T47D (cell line): ENCODE results near the gene BCL11B.

ENCODE experiments used
- DNase-seq, 2 experiments: peaks; one replicate each; pipeline versions ENCODE4 v3.0.0 to v3.0.0-alpha.2; 2011 to 2012; ENCODE audit warnings: low read depth in 1 of 2, low spot score in 1 of 2
- JUND ChIP-seq: IDR thresholded peaks from 2 replicates; pipeline ENCODE4 v1.6.1; 2012; ENCODE audit warnings: low read depth
- in situ Hi-C: cut with HindIII; loops from 2 replicates; pipeline ENCODE4 v1.10.0; 2016; ENCODE audit warnings: low sequenced_read_pairs, low pct_unique_long_range_greater_than_20kb

The BCL11B gene

DNA sequence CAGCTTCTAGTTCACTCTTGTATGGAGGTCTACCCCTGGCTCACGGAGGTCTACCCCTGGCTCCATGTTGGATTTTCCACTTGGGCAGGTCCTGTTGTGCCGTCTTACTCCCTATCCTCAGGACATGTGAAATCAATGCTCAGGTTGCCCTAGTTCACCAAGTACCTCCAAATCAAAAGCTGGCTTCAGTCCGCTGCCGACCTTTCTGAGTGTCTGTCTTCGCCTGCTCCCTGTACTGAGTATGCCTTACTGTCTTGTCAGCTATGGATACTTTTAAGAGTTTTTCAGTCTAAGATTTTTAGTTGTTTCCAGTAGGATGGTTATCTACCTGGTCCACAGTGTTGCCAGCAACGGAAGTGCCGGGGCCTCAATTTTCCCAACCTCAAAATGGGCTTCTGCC, 40.1 kb upstream of the BCL11B start:
- in situ Hi-C loops, result no loop called here
- no peak for TF ChIP-seq JUND
- DNase-seq, result no peak

DNA sequence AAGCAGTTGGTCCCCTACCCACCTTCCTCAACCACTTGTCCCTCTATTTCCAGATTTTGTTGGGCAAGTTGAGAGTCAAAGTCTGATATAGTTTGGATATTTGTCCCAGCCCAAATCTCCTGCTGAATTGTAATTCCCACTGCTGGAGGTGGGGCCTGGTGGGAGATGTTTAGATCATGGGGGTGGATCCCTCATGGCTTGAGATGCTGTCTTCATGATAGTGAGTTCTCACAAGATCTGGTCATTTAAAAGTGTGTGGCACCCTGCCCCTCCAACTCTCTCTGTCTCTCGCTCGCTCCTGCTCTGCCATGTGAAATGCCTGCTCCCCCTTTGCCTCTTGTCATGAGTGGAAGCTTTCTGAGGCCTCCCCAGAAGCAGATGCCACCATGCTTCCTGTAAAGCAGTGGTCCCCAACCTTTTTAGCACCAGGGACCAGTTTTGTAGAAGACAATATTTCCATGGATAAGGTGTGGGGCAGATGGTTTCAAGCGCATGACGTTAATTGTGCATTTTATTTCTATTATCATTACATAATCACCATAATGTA, 37.3 kb upstream of the BCL11B start:
- DNase-seq, result no peak
- no peak for TF ChIP-seq JUND
- in situ Hi-C loops, result no loop called here

DNA sequence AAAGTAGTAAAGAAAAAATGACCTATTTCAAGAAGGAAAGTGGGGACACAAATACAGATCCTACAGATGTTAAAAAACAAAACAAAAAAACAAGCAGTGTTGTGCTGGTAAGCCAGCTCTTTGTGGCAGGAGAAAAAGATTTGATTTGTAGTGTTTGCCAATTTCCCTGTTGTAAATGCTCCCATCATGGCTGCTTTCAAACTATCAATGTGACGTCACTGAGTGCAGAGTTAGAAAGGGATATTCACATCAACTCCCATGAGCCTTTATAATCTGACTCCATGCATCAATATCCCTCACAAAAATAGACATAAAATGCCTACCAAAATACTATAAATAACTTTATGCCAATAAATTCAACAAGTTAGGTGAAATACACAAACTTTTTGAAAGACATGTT, 32.2 kb upstream of the BCL11B start:
- TF ChIP-seq JUND, result no peak
- in situ Hi-C loops, result no loop called here

DNA sequence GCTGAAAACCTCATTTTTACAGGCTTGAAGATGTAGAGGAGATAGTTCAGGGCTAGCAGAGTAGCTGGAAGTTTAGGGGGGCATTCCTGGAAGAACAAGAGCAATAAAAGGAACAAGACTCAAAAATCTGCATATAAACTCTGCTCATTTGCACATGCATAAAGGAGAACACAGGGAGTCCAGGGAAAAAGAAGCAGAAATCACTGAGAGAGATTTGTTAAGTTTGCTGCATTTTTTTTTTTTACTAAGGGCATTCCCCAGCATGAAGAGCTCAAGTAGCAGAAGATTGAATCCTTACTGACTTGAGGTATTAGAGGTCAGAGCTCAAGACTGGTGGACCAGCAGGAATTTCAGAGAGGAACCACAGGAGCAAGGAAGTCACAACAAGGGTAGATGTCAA, 28.2 kb upstream of the BCL11B start:
- TF ChIP-seq JUND, result no peak
- no peak for DNase-seq
- in situ Hi-C loops, result no loop called here

More for the DNA sequence above, 32.2 kb upstream of the BCL11B start:
- no peak for DNase-seq

DNA sequence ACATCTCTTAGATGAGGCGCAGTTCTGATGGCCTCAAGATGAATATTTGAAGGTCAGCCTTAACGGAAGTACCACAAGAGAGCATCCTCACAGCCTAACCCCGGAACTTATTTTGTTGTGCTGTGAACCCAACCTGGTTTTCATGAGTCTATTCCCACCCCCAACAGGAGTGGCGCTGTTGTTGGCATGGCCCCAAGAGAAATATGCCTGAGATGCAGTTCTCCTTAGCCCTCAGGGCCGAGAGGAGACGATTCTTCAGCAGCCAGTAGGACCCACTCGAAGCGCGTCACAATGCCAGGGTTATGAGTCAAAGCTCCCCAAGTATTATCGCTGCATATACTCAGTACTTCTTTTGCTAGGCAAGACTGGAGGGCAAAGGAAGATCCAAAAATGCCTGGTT, 24.5 kb upstream of the BCL11B start:
- no peak for TF ChIP-seq JUND
- peak in 1 of 2 experiments; percentile 28 for DNase-seq
- in situ Hi-C loops, result no loop called here

DNA sequence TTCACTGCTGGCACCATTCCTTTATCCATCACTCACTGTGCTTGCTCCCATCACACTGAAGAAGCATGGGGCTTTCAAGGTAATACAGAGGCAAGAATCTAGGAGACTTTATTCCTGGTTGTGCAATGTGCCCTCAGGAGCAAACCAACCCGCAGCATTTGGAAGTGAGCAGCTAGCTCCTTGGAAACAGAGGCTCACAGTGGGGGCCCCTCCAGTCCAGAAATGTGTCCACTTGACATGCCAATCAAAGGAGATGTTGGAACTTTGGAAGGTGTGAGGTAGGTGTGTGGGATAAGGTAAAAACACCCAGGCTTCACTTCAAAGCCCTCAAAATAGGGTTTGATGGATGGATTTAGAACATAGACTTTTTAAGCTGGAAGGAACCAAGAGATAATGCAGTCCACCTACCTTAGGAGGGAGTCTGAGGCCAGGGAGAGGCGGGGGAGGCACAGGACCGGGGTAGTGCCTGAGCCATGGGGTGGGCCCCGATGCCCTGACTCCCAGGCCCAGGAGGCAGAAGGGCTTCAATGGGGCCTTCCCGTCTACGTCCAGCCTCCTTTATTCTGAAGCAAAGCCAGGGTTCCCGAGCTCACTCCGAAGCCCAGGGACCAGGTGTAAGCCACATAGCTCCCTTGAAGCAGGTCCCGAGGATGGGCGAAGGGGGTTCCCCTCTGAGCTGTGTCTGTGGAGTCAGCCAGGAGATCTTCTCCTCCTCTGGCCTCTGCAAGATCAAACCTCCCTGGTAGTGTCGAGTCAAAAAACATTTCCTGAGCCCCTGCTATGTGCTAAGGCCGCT, 17.6 kb upstream of the BCL11B start:
- no peak for DNase-seq
- in situ Hi-C loops, result no loop called here
- TF ChIP-seq JUND, result no peak

DNA sequence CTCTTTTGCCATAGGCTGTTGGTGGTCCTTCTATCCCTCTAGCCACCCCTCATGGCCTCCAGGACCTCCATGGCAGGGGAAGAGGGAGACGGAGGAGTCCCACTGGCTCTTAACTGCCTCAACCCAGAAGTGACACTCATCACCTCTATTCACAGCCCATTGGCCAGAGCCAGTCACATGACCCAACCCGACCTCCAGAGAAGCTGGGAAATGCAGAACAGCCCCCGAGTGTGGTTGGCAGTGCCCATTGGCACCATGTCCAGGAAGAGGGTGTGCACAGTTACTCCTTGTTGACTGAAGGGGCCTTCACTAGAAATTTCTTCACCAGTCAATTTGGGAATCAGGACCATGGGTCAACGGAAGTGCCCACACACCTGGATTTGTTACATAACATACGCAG, 17.0 kb upstream of the BCL11B start:
- no peak for TF ChIP-seq JUND
- in situ Hi-C loops, result no loop called here
- no peak for DNase-seq

DNA sequence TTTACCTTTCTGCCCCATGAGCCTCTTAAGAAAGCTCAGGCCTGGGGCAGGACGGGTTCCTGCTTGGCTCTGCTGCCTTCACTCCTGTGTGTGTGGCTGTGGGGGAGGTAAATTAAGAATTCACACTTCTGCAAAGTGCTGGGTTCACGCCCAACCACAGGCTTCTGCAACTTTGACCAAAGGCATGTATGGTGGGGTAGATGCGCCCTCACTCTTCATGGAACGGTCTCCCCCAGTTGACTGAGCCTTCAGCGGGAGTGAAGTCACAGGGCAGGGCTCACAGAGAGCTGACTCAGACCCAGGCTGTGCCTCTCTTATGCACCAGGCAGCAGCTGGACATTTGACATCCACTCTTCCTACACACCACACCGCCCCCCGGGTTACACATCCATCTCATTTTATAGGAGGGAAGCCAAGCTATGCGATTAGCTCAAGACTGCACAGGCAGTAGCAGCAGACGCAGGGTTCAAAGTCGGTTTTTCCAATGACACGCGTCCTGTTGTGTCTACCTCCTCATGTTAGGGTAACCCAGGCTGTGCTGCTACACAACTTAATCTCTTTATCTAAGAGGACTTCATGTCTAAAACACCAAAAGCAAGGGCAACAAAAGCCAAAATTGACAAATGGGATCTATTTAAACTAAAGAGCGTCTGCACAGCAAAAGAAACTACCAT, 15.4 kb upstream of the BCL11B start:
- TF ChIP-seq JUND, result no peak
- in situ Hi-C loops, result no loop called here
- no peak for DNase-seq

DNA sequence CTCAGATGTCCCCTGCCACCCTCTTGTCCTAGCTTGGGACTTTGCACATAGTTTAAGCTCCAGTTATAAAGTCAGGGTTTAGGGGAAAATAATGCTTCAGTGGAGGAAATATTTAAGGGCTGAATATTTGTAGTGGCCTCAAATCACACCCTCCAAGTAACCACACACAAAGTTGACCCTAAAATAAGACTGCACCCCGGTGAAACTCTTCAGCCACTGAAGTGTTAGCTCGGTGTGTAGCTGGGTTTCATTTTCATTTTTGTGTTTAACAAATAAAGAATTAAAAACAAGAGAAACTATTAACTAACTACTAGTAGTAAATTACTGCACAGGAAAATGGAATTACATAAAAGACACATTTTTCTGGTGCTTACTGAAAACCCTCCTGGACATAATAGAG, 14.8 kb upstream of the BCL11B start:
- in situ Hi-C loops, result no loop called here
- no peak for TF ChIP-seq JUND

DNA sequence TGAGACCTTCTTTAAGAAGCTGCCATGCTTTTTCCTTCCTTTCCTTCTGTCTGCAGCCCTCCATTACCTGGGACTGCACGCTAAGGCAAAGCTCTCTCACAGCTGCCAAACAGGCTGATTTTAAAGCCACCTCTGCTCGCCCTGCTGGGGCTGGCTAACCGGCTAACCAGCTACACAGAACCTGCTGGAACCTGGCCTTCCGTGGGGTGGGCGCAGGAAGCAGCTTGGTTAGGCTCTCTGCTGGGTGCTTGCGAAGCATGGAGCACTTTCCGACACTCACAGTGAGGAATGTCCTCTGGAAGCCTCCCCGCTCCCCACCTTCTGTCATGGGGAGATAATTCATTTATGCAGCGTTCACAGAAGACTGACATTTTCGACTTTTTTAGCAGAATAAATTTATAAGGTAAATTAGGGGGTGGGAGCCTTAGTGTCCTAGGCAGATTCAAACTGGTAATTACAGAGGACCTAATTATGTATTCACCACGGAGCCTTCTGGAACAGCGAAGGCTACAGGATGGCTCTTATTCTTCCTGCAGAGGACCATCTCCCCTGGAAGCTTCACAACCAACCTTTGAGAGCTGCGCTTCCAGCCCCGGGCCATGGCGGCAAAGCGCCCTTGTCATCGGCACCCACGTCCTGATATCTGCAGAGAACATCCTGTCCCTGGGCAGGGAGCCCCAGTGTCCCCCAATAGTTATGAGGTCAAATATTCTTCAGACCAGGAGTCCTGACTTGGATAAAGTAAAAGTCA, 12.4 kb upstream of the BCL11B start:
- in situ Hi-C loops, result no loop called here
- DNase-seq, result no peak
- TF ChIP-seq JUND, result no peak

More for the DNA sequence above, 14.8 kb upstream of the BCL11B start:
- DNase-seq, result no peak

DNA sequence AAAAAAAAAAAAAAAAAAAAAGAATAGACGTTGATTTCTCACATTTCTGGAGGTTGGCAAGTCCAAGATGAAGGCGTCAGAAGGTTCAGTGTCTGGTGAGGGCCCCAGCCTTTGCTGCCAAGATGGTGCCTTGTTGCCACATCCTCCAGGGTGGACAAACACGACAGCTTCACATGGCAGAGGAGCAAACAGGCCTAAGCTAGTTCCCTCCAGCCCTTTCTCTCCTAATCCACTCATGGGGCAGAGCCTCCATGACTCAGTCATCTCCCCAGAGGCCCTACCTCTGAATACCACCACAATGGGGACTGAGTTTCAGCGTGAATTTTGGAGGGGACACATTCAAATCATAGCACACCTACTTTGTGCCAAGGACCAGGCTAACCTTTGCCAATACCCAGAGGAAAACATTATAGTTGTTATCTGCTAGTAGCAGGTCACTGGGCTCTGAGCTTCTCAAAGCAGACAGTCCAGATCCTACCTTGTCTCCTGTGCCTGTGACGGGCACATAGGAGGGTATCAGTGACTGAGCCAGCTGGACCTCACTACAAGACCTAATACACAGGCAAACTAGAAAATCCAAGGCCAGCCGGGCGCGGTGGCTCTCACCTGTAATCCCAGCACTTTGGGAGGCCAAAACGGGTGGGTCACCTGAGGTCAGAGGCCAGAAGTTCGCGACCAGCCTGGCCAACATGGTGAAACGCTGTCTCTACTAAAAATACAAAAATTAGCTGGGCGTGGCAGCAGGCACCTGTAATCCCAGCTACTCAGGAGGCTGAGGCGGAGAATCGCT, 10.5 kb upstream of the BCL11B start:
- in situ Hi-C loops, result no loop called here
- no peak for TF ChIP-seq JUND

DNA sequence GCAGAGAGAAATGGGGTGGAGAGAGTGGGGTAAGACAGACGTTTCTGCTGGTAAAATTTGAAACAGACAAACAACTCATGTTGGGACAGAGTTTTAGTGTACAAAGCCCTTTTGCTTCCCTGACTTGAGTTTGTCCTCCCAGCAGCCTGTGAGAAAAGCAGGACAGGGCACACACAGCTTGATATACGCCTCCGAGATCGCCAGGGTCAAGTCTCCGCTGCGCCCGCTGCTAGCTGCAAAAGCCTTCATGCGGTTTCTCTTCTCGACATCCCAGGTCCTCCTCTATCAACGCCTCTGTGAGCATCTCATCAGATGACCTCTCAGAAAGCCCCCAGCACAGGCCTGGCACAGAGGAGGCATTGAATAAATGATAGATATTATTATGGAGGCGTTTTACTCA, 9.4 kb upstream of the BCL11B start:
- TF ChIP-seq JUND, result no peak
- DNase-seq, result no peak
- in situ Hi-C loops, result no loop called here

More for the DNA sequence above, 10.5 kb upstream of the BCL11B start:
- no peak for DNase-seq

DNA sequence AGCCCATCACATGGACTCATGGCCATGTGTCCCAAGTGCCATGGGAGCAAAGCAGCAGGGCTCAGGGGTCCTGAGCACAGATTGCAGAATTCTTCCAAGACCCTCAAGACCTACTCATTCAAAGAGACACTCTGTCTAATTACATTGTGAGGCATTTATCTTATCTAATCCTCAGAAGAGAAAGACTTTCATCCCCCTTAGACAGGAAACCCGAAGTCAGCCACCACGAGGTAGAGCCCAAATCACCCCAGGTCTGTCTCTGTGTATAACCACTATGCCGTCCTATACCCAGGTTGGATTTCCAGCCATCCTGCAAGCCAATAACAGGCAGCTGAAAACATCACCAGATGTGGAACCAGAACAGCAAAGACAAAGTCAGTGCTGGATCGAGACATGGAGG, 8.9 kb upstream of the BCL11B start:
- no peak for DNase-seq
- TF ChIP-seq JUND, result no peak
- in situ Hi-C loops, result no loop called here
